HG03135 (cell line): ENCODE data around the gene GRID2.

Experiments used
- ATAC-seq: cut with Tn5 transposase; IDR thresholded peaks from one replicate; pipeline ENCODE4 v1.9.1; 2021; ENCODE audit warnings: mild to moderate bottlenecking, moderate library complexity; ENCODE audit not compliant: unreplicated experiment

The GRID2 gene

DNA sequence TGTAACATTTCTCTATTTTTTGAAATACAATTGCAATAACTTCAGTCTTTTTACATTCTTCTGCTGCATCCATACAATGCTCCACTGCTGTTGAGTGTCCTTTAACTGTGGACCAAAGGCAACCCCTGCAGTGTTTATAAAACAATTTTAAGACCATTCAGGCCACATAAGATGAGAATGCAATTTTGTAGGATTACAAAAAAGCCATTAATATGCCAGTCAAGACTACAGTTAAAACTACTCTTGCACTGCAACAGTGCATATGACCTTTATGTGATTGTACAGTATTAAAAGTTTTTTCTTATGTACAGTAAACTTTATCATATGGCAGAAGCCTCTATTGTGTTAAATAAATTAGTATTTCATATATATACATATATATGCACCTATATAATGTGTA, 1469.1 kb downstream of the GRID2 start:
- ATAC-seq, result no peak

DNA sequence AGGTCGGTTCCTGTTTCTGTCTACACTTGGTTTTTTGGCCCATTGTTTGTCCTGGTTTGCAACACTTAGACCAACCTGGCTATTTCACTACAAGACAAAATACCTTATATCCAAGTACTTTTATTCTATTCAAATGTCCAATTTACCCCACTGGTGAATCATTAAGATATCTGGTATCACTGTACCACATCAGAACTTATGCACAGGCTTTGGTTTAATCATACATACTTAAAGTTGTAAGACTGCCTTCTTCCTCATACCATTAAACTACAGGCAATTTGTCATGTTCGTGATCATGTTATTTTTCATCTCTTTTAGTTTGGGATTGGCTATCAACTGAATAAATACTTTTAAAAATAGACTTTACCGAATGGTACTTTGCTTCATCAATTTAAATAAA, 1471.8 kb downstream of the GRID2 start:
- no peak for ATAC-seq

DNA sequence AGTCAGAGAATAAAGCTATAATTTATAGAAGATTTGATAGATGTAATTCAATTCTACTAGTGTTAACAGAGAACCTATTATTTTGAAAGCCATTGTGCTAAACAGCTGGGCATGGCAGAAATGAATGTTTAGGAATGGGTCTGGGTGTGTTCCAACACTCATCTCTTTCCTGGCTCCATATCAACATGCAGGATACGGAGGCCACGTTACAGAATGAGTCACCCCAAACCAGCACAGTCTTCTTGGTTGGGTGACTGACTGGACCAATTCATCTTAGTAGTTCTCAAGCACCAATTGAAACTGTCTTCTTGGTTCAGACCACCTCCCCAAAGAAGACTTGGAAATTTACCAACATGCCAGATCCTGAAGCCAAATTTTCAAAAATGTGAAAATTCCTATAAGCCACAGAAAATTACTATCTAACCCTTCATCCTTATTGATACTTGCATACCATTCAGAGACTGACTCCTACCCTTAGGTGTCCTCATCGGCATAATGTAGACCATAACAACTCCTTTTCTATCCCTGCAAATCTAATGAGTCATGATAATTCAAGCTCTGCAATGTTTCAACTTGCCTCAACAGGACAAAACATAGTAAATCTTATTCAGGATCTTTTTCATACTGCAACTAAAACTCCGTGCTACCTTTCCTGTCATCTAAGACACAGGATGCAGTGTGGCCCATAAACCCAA, 1472.8 kb downstream of the GRID2 start:
- ATAC-seq, result no peak

DNA sequence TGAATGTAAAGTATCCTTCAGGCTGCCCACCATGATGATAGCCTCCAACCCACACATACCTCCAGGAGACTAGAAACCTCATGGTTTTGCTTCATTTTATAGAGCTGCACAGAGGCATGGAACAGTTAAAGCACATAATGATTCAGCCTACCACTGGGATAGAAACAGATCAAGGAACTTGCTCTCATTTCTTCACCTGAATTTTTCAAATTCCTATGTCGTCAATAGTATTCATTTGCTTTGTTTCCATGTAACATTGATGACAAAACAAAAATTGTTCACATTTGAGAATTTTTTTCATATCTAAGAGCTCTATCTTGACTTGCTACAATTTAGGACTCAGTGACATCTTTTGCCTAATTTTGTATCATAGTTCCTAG, 1473.3 kb downstream of the GRID2 start:
- no peak for ATAC-seq

DNA sequence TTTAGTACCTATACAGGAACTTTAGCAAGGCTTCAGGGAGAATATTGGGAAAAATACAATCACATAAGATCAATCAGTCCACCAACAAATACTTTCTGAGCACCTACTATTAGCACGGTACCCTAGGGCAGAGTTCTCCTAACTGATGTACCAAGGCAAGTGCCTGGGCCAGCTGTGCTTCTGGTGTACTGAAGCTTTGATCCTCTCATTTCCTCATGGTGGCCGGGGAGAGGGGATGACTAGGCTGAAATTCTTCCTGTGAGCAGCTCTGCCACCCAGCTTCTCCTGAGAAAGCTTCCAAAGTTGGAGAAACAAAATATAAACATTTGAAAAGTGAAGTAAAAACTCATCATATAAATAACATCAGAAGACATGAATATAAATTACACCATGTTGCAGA, 1475.5 kb downstream of the GRID2 start:
- ATAC-seq, result no peak

DNA sequence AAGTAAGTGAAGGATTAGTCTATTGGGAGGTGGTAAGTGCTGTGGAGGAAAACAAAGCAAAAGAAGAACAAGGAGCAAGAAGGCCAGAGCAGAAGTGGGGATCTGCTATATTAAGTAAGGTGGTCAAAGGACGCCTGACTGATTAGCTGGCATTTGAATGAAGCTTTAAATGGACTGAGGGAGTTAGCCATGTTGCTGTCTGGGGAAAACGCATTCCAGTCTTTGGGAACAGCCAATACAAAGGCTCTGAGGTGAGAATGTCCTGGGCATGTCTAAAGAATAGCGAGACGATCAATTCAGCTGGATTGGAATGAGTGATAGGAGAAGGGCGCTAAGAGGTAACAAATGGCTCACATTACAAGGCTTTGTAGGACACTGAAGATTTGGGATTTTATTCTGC, 1476.3 kb downstream of the GRID2 start:
- ATAC-seq, result no peak

DNA sequence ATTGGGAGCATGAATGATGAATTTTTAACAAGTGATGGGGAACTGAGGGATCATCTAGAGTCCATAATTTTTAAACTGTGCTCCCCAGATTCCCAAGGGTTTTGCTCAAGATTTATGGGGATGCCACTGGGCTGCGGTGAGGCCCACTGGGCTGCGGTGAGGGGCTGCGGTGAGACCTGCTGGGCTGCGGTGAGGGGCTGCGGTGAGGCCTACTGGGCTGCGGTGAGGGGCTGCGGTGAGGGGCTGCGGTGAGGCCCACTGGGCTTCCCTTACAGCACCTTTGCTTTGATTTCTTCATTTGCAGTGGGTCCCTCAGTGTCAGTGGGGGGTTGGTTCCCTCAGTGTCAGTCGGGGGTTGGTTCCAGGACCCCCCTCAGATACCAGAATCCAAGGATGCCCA, 1477.4 kb downstream of the GRID2 start:
- ATAC-seq, result no peak

DNA sequence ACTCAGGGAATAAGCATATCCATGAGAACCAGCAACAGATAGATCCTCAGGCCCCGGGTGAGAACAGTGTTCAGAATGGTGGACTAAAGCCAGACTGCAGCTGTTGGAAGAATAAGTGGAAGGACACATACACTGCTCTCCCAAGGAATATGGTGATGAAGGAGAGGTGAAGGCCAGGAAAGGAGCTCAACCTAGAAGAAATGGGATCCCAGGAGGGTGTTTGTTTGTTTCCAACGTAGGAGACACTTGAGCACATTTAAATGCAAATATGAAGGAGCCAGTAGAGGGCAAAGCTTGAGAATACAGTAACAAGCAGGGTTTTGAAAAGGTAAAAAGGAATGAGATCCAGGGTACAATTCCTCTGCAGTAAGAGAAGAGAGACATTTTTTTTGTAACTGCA, 1482.4 kb downstream of the GRID2 start:
- no peak for ATAC-seq

DNA sequence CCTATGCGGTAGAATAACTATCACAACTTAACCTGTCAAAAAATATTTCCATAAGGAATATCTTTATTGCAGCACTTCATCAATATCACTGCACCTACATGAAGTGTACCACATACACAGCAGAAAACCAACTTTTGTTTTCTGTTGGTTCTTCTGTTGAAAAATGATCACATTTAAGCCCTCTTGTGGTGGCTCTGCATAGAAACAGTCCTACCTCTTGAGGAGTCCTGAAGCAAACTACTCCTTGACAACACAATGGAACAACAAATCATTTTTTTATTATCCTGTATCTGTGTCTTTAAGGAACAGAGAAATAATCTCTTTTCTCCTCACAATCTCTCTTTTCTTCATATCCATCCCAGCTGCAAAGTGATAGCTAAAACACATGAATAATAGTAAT, 1484.9 kb downstream of the GRID2 start:
- no peak for ATAC-seq

DNA sequence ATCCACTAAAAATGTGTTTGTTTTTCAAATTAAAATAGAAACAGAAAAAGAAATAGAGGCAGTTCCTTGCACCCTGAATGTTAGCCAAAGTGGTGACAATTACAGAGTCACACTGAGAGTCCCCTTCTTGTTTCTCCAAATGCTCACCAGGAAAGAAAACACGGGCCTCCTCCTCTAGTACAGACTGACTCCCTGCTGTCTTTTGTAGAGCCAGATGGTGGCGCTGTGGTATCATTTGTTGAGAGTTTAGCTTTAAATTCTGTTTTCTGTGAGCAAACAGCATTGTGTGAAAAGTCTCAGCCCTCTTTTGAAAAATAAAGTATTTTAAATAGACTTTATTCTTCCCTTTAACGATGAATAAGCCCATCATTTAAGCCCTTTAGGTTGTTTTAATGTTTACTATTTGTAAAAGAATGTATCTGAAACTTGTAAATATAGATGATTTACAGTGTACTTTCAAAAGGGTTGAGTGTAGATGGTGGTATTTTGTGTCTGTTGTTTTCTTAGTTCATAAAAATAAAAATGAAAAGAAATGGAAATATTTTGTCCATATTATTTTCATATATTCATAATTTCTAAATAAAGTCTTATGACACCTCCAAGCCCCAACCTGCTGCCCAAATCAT, 1487.9 kb downstream of the GRID2 start:
- peak; percentile 83 for ATAC-seq

DNA sequence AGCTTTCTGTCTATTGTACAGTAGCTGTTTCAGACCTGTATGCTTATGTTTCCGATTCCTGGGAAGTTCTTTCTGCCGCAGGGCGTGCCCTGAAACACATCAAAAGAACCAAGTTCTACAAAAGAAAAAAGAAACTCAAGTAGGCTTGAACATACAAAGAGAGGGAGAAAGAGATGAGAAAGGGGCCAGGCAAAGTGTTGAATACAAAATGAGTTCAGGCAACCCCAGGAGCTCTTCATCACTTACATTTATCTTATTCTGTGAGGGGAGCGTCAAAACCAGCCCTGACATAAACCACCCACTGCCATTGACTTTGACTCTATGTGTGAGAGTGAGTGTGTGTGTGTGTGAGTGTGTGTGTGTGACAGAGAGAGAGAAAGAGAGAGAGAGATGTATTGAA, 1498.3 kb downstream of the GRID2 start:
- ATAC-seq, result no peak

DNA sequence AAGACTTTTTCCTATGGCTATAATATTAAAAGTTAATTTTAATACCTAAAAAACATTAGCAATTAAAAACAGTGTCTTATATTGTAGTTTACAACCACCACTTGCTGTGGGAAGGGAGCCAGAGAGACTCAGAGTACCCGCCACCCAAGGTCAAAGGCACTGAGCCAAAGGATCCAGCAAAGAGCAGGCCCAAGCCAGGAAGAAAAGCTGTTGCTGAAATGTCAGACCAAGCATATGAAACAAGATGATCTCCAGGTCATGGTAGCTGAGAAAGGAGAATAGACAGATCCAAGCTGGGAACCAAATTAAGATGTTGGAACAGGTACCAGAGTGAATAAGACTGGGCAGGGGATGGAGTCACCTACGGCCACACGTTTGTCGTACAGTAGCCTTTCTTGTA, 1506.0 kb downstream of the GRID2 start:
- ATAC-seq, result no peak

DNA sequence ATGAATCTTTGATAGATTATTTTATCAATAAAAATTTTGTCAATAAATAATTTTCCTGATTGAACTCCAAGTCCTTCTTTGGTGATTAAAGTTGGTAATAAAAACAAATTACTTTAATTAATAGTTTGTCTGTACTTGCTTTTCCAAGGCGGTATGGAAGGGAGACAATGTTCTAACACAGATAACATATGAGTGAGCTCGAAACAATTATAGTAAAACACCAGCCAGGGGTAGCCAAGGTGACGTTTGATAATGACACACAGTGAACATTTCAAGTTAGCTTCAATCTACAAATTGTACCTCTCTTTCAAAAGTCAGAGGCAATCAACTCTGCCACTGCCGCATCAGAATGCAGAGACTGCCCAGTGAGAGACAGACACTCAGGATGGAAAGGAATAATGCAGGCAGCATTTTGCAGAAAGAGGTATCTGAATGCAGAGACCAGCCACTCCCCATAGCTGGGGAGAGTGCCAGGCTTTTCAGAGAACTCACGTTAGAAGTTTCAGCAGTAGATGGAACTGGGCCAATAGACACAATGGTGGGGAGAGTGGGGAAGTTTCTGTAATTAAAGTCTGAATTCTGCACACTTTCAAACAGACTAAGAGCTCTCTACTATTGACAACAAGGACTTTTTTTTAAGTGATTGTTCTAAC, 1506.7 kb downstream of the GRID2 start:
- ATAC-seq, result no peak

DNA sequence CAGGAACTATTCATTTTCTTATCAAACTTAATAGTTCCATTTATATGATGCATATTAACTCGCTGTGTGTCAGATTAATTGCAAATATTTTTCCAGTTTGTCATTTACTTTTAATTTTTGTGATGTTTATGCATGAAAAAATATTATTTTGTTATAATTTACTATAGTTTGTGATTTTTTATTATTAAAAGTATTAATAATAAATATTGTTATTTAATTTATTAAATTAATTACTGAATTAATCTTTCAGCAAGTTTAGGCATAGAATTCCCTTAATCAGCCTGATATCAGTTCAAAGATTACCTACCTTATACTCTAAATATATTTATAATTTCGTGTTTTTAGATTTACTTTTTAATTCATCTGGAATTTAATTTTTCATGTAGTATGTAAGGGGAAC, 1509.3 kb downstream of the GRID2 start:
- ATAC-seq, result no peak

DNA sequence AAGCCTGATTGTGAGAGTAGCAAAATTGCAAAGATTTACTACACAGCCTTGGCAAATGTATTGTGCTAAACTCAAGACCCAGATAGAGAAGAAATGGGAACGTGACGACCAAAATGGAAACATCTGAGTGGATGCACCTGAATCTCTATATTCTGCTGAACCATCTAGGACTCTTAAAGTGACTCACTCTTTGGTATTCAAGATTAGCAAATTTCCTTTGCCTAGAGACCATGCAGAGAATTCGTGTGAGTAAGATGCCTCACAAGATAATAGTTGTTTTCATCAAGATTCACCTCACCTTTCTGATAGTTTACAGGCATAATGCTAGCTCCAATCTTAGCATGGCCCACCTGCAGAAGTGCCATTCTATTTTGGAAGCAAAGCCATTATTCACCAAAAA, 1510.4 kb downstream of the GRID2 start:
- no peak for ATAC-seq

DNA sequence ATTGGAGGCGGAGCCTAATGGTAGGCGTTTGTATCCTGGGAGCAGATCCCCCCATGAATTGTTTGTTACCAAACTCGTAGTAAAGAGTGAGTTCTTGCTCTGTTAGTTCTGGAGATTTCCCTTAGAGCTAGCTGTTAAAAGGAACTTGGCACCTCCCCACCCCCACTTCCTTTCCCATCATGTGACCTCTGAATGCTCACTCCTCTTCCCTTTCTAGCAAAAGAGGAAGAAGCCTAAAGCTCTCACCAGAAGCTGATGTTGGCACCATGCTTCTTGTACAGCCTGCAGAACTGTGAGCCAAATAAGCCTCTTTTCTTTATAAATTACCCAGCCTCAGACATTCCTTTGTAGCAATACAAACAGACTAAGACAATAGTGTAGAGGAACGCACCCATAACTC, 1511.0 kb downstream of the GRID2 start:
- no peak for ATAC-seq
